Tibial nerve (tissue), 3 donors: ENCODE data around the gene UTP4.

Experiments
- POLR2A ChIP-seq, 2 donors: fragments of 450-650 bp; IDR thresholded peaks; one replicate each; pipeline ENCODE4 v1.6.1; 2017; ENCODE audit warnings: antibody characterized with exemption in 2 of 2, mild to moderate bottlenecking in 2 of 2, moderate library complexity in 2 of 2
- TF ChIP-seq, protein P1 (sequence below), 5 experiments: fragments of 200-600 bp in 3 of 5; fragments of 450-650 bp in 2 of 5; sonication (generic) in 3 of 5; IDR thresholded peaks; one replicate each; pipeline ENCODE4 v1.5.1; 2016 to 2019; ENCODE audit warnings: antibody characterized with exemption in 5 of 5, mild to moderate bottlenecking in 3 of 5, moderate library complexity in 2 of 5

DNA sequence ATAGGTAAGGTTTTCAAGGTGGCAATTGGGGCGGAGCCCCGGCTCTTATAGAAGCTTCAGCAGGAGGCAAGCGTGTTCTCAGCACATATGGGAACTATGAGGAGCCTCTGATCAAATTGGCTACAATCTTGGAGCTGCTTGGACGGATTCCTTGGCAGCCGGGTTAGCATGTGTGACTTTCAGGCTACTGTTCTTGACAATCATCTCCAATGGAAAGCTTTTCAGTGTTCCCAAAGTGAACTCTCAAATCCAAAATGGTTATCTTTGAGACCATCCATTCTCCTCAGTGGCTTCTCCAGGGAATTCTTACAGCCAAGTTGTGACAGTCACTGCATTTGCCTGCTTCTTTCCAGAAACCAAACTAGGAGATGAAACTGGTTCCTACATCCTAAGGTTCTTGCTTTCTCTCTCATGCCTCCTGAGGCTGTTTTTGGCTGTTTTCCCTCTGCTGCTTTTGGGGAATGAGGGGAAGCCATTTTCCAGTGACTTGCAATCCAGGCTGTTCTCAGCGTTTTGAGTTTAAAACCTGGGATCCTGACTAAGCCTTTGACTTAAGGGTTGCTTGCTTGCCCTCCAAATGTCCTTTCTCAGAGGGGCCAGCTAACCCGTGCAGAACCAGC, 16.1 kb upstream of the UTP4 start:
- TF ChIP-seq POLR2A (IDR thresholded peaks at IDR 0.05), result no peak
- TF ChIP-seq, protein P1, sequence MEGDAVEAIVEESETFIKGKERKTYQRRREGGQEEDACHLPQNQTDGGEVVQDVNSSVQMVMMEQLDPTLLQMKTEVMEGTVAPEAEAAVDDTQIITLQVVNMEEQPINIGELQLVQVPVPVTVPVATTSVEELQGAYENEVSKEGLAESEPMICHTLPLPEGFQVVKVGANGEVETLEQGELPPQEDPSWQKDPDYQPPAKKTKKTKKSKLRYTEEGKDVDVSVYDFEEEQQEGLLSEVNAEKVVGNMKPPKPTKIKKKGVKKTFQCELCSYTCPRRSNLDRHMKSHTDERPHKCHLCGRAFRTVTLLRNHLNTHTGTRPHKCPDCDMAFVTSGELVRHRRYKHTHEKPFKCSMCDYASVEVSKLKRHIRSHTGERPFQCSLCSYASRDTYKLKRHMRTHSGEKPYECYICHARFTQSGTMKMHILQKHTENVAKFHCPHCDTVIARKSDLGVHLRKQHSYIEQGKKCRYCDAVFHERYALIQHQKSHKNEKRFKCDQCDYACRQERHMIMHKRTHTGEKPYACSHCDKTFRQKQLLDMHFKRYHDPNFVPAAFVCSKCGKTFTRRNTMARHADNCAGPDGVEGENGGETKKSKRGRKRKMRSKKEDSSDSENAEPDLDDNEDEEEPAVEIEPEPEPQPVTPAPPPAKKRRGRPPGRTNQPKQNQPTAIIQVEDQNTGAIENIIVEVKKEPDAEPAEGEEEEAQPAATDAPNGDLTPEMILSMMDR (IDR thresholded peaks at IDR 0.05), result no peak
